Thyroid gland (tissue), 4 donors: Measurements from ENCODE around the gene SLC6A12.

Experiments
- CTCF ChIP-seq, 6 experiments: fragments of 200-600 bp in 3 of 6; fragments of 450-650 bp in 3 of 6; sonication (generic) in 3 of 6; IDR thresholded peaks; one replicate each; pipeline ENCODE4 v1.5.1; 2016 to 2019; ENCODE audit warnings: antibody characterized with exemption in 6 of 6, mild to moderate bottlenecking in 2 of 6, inconsistent platforms in 1 of 6, moderate library complexity in 1 of 6
- POLR2A ChIP-seq, 2 donors: fragments of 450-650 bp; IDR thresholded peaks; one replicate each; pipeline ENCODE4 v1.6.1; 2017; ENCODE audit warnings: antibody characterized with exemption in 2 of 2, mild to moderate bottlenecking in 2 of 2, moderate library complexity in 1 of 2

- TF ChIP-seq POLR2A (IDR thresholded peaks at IDR 0.05) (no peak), CTCF (IDR thresholded peaks at IDR 0.05) (no peak)
Observed at GRCh38 chr12:234891-235415, 21.0 kb upstream of the SLC6A12 start.
